Measurements from ENCODE around the gene PLBD2. TPM values are rescaled to one million over a fixed set of nuclear protein-coding genes. Genes with fewer than 3 reads are reported as not detected.

Gene PLBD2, protein sequence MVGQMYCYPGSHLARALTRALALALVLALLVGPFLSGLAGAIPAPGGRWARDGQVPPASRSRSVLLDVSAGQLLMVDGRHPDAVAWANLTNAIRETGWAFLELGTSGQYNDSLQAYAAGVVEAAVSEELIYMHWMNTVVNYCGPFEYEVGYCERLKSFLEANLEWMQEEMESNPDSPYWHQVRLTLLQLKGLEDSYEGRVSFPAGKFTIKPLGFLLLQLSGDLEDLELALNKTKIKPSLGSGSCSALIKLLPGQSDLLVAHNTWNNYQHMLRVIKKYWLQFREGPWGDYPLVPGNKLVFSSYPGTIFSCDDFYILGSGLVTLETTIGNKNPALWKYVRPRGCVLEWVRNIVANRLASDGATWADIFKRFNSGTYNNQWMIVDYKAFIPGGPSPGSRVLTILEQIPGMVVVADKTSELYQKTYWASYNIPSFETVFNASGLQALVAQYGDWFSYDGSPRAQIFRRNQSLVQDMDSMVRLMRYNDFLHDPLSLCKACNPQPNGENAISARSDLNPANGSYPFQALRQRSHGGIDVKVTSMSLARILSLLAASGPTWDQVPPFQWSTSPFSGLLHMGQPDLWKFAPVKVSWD
- total RNA-seq: 23.3 TPM

DNA sequence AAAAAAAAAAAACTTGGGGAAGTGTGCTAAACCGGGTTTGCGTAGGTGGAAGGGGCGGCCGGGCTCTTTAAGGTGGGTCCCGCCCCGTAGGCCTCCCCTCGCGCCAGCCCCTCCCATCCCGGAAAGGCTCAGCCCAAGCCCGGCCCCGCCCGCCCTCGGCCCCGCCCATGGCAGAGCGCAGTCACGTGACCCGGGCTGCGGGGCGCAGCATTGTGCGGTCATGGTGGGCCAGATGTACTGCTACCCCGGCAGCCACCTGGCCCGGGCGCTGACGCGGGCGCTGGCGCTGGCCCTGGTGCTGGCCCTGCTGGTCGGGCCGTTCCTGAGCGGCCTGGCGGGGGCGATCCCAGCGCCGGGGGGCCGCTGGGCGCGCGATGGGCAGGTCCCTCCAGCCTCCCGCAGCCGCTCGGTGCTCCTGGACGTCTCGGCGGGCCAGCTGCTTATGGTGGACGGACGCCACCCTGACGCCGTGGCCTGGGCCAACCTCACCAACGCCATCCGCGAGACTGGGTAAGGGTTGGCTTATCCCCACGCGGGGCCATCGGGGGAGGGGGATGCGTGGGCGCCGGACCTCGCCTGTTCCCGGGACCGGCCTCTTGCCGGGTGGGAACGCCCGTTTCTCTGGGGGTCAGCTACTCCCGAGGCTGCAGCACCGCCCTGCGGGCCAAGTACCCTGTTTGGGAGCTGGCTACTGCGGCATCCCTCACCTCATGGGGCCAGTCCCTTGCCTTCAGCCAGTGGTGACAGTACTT, at the start of gene PLBD2:
Gene PLBD2, plus strand, starts transcription at position 207 of the 752 bp plus-strand sequence. Its CDS starts 14 bp downstream, at position 221.
- ATAC-seq: peak; percentile 97

GRCh38 chr12:113310489-113310888, 47.9 kb upstream of the PLBD2 start:
- ATAC-seq (peak; percentile 41), DNase-seq (ENCODE audit: low spot score) (no peak)

More for the DNA sequence above, at the start of gene PLBD2:
- peak; percentile 94 for DNase-seq (ENCODE audit: low spot score)

- no peak for DNase-seq (ENCODE audit: low spot score)
- ATAC-seq: no peak
Measured at GRCh38 chr12:113314121-113314529, 44.3 kb upstream of the PLBD2 start.

- ATAC-seq (no peak), DNase-seq (ENCODE audit: low spot score) (no peak)
Measured at GRCh38 chr12:113315358-113315757, 43.0 kb upstream of the PLBD2 start.

- DNase-seq (ENCODE audit: low spot score) (no peak), ATAC-seq (no peak)
Measured at GRCh38 chr12:113316155-113316554, 42.2 kb upstream of the PLBD2 start.

GRCh38 chr12:113317122-113317521, 41.3 kb upstream of the PLBD2 start:
- DNase-seq (ENCODE audit: low spot score): no peak

GRCh38 chr12:113318046-113318656, 40.2 kb upstream of the PLBD2 start:
- no peak for ATAC-seq
- no peak for DNase-seq (ENCODE audit: low spot score)

More at GRCh38 chr12:113317122-113317521, 41.3 kb upstream of the PLBD2 start:
- ATAC-seq: no peak

DNA sequence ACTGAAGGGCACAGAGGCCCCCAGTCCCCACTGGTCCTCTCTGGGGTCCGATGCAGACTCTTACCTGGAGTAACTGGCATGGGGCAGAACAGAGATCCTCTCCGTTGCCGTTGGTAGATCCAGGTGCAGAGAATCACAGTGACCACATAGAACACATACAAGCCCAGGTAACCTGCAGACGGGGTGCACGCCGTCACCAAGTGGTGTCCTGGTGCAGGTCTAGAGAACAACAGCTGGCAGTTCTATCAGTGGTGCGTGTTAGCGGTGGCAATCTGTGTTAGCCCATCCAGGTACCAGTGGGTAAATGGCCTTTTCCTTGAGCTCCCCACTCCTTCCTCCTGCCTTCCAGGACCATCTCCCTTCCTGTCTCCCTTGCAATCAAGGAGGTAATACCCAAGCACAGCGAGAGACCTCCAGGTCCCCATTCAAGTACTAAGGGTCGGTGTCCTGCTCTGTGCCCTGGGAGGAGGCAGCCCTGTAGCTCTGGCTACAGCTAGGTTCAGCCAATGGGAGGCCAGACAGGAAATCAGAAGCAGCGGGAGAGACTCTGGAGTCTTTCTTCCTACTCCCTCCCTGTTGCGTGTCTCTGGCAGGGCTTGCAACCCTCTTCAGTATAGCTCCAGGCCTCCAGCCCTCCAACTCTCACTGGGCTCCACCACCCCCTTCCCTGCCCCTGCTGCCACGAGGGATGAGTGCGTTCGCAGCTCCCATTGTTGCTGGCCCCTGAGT, 39.3 kb upstream of the PLBD2 start:
- DNase-seq (ENCODE audit: low spot score): no peak
- ATAC-seq: peak; percentile 30

- DNase-seq (ENCODE audit: low spot score) (no peak), ATAC-seq (no peak)
Measured at GRCh38 chr12:113320401-113320800, 38.0 kb upstream of the PLBD2 start.

DNA sequence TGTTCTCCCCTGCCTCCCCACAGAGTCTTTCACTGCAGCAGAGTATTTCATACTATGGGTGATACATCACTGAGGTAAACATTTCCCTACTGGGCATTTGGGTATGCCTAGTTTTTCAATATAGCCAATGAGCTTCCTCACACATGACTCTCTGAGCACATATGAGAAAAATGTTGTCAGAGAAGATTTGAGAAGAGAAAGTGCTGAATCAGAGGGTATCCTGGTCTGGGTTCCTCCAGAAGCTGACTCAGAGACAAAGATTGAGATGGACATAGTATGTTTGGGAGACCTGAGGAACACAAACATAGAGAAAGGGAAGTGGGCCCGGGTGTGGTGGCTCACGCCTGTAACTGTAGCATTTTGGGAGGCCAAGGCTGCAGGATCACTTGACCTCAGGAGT, 36.0 kb upstream of the PLBD2 start:
- DNase-seq (ENCODE audit: low spot score) (no peak), ATAC-seq (peak; percentile 25)

GRCh38 chr12:113325916-113326315, 32.5 kb upstream of the PLBD2 start:
- peak; percentile 51 for DNase-seq (ENCODE audit: low spot score)
- peak; percentile 52 for ATAC-seq

DNA sequence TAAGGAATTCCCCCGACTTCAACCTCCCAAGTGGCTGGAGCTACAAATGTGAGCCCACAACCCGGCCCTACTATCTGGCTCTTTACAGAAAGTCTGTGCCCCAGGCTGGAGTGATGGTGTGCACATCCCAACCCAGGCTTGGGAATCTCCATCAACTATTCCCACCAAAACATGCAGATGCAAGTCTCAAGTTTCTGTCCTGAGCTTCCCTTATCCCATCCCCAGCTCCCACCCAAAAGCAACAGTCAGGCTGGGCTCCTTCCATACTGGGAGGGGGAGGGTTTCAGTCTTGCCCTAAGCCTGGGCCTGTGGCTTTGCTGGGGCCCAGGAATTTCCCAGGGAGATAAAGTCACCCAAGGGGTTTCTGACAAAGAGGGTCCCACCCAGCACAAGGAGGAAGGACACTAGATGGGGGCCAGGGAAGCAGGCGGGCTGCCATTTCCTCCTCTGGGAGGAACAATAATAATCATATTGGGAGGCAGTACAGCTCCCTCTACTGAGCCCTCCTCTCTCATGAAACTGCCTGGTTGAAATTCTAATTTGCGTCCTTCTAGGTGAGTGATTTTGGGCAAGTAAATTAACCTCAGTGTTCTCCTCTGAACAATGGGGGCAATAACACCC, 31.5 kb upstream of the PLBD2 start:
- DNase-seq (ENCODE audit: low spot score): no peak
- no peak for ATAC-seq

DNA sequence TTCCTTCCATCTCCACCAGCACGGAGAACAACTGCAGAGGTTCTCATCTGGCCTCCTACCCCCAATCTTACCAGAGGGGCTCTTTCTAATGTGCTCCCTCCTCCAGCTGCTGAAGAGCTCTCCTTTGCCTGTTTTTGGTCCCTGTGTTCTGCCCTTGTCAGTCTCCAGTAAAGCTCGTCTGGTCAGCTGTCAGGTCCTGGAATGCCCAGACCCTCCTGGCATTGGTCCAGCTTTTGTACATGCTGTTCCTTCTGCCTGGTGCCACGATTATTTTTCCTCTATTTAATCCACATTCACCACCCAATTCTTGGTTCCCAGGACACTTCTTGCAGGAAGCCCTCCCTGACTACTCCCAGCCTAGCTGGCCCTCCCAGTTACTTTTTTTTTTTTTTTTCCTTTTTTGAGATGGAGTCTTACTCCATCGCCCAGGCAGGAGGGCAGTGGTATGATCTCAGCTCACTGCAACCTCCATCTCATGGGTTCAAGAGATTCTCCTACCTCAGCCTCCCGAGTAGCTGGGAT, 30.0 kb upstream of the PLBD2 start:
- DNase-seq (ENCODE audit: low spot score) (no peak), ATAC-seq (no peak)

DNA sequence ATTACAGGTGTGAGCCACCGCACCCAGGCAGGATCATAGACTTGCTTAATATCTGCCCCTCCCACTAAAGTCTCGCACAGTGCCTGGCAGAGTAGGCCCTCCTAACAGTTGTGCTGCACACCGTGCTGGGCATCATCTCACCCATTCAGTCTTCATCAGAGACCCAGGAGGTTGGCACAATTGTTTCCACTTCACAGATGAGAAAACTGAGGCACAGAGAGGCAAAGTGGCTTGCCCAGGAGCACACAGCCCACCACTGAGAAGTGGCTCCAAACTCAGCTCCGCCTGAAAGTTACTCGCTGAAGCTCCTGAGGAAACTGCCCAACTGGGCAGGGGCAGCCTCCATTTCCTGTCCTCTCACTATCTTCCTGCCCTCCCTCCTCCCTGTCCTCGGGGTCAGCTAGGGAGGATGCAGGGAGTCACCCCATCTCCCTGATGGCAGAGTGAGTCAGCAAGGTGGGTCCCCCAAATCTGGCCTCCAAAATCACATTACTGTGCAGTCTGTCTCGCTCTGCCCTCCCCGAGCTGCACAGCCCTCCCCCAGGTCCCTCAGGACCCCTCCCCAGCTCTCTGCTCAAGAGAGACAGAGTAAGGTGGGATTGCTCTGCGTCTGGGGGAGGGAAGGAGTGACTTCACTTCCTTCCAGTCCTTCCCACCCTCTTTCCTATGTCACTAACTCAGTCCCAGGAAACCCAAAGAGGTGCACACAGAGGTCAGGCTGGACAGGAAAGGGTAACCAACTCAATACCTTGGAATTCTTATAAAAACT, 29.2 kb upstream of the PLBD2 start:
- ATAC-seq (no peak), DNase-seq (ENCODE audit: low spot score) (no peak)

DNA sequence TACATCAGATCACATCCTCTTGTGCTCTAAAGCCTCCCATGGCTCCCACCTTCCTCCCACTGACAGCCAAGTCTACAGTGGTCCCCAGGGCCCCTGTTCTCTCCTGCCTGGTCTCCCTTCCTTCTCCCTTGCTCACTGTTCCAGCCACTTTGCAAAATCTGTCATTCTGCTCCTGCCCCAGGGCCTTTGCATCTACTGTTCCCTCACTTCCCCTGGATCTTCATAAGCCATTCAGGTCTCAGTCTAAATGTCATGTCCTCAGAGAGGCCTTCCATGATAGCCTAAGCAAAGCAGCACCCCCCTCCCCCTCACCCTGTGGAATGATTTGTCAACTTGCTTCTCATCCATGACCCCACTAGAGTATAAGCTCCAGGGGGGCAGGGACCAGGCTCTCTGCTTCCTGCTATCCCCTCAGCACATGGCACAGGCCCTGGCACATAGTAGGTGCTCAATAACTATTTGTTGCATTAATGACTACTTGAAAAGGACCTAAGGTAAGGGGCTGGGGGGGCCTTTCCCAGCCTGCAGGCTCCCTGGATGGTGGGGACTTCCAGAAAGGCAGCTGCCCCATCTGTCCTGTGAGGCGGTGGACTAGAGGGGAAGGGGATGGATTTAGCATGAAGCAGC, 28.5 kb upstream of the PLBD2 start:
- ATAC-seq: no peak
- DNase-seq (ENCODE audit: low spot score): no peak

DNA sequence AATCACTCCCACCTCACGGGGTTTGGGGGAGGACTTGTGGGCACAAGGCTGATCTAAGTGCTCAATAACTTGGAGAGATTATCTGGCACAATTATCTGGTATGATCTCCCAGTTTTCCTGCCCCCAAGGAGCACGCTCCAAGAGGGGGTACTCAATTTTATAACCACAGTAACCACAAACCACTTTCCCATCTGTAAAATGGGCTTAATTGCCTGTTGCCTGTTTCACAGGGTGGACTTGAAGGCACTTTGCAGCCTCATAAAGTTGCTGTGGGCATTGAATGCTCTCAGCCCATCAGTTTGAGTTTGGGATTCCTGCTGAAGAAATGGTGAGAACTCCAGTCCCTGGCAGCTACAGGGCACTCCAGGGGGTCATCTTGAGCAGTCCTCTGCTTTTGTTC, 27.9 kb upstream of the PLBD2 start:
- DNase-seq (ENCODE audit: low spot score): no peak
- ATAC-seq: no peak

- DNase-seq (ENCODE audit: low spot score) (no peak), ATAC-seq (no peak)
Measured at GRCh38 chr12:113332688-113333417, 25.5 kb upstream of the PLBD2 start.

DNA sequence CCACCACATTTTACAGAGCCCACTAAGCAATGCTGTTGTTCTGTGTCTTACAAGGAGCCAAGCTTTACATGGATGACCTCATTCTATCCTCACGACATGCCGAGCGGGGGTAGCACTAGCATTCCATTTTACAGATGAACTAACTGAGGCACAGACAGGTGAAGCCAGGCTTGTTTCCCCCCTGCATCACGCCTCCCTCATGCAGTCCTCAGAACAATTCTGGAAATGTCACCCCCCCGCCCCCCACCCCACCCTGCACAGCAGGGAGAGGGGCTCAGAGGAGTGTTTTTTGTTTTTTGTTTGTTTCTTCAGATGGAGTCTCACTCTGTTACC, 25.0 kb upstream of the PLBD2 start:
- no peak for DNase-seq (ENCODE audit: low spot score)
- no peak for ATAC-seq
